Measurements from ENCODE around the gene CHGA.

Gene CHGA

DNA sequence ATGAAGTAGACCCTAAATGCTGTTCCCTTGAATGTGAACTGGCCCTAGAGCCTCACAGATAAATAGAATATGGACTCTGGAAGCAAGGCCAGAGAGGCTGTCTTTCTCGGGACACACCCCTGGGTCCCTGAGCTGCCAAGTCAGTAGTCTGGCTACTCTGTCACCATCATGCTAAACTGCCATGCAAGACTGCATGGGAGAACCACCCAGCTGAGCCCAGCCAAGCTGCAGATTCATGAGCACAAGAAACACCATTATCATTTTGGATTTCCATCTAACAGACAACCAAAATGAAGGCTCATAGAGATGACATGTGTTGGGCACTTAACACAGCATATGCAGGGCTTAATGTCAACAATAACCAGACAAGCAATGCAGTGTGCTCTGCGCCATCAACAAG lies 53.3 kb downstream of the CHGA start:
- no peak for DNase-seq (ENCODE audit: low read depth in 2 of 2, low spot score in 1 of 2)

DNA sequence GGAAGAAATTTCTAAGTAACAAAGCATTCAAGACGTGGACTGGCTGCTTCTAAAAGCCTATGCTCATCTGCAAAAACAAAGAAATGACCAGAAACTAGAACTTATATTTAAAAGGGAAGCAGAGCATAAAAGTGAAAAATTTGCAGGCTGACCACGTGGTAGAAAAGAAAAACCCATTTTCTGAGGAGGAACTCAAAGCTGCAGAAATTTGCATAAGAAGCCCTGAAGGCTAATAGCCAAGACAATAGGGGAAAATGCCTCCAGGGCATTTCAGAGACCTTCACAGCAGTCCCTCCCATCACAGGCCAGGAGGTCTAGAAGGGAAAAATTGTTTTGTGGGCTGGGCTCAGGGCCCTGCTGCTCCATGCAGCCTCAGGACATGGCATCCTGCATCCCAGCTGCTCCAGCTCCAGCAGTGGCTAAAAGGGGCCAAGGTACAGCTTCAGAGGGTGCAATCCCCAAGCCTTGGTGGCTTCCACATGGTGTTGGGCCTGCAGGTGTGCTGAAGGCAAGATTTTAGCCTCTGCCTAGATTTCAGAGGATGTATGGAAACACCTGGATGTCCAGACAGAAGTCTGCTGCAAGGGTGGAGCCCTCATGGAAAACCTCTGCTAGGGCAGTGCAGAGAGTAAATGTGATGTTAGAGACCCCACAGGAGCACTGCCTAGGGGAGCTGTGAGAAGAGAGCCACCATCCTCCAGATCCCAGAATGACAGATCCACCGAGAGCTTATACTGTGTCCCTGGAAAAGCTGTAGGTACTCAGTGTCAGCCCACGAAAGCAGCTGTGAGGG lies 55.5 kb downstream of the CHGA start:
- DNase-seq (ENCODE audit: low read depth in 2 of 2, low spot score in 1 of 2) = no peak

DNA sequence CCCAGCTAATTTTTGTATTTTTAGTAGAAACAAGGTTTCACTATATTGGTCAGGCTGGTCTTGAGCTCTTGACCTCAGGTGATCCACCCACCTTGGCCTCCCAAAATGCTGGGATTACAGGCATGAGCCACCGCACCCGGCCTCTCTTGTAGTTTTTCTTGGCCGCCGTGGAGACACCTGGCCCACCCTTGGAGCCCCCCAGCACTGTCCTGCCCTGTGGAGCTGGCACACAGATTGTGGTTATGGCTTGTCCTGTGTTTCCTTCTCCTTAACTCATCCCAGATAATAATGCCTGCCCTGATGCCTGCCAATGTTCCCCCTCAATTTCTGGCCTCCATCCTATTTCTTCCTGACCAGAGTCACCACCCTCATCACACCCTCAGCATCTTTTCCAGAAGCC lies 57.9 kb downstream of the CHGA start:
- no peak for DNase-seq (ENCODE audit: low read depth in 2 of 2, low spot score in 1 of 2)

DNA sequence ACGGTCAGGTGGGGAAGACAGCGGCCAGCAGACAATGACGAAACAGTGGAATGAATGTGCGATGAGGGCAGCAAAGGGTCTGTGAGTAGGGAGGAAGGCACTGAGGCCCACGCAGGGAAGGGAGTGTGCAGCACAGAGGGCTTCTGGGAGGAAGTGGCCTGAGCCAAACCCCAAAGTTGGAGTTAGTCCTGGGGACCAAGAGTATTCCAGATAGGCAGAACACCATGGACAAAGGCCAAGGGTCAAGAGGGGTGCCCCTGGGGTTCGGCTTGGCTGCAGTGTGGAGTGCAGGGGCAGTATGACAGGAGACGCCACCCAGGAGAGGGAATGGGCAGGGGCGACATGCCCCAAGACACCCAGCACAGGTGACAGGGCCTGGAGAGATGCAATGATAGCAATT lies 58.8 kb downstream of the CHGA start:
- no peak for DNase-seq (ENCODE audit: low read depth in 2 of 2, low spot score in 1 of 2)

DNA sequence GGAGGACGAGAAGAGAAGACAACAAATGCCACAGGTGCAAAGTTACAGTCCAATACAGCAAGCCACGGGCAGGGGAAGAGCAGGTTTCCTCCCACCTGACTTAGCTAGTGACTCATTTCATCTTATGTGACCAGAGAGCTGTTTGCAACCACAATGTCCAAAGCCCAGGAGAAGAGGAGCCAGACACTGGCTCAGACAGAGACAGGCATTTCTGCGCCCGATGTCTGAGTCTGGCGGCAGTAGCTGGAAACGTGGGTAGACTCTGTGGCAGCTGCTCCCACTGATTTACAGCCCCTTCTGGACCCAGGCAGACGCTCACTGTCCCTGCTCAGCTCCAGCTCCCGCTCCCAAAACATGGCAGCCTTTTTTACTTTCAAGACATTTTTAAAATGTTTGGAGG lies 60.0 kb downstream of the CHGA start:
- no peak for DNase-seq (ENCODE audit: low read depth in 2 of 2, low spot score in 1 of 2)

DNA sequence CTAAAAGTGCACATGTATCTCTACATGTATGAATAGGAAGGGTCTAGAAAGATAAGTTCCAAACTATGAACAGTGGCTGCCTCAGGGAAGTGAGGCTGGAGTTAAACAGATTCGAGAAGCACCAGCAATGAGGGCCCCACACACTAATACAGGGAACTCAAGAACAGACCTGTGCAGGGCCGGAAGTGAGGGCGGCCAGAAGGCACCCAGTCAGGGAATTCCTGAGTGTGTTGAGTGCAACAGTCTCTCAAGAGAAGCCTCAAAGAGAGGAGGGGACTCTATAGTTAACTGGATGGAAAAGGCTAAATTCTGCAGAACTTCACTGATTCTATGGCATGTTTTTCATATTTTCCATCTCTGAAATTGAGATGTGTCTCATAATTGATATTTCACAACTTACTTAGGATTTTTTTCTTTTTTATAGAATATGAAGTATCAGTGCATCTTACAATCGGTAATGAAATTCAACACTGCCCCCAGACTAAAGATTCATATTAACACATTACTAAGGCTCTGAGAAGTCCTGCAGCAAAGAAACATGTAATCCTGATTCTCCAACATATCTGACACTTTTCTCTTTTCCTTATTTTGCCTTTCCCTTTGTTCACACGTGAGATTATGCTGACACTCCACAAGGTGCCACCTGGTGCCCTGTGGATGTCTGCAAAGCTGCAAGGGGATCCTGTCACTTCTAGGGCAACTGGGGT lies 61.3 kb downstream of the CHGA start:
- no peak for DNase-seq (ENCODE audit: low read depth in 2 of 2, low spot score in 1 of 2)
